Measurements from ENCODE around the gene RC3H1.

The RC3H1 gene

DNA sequence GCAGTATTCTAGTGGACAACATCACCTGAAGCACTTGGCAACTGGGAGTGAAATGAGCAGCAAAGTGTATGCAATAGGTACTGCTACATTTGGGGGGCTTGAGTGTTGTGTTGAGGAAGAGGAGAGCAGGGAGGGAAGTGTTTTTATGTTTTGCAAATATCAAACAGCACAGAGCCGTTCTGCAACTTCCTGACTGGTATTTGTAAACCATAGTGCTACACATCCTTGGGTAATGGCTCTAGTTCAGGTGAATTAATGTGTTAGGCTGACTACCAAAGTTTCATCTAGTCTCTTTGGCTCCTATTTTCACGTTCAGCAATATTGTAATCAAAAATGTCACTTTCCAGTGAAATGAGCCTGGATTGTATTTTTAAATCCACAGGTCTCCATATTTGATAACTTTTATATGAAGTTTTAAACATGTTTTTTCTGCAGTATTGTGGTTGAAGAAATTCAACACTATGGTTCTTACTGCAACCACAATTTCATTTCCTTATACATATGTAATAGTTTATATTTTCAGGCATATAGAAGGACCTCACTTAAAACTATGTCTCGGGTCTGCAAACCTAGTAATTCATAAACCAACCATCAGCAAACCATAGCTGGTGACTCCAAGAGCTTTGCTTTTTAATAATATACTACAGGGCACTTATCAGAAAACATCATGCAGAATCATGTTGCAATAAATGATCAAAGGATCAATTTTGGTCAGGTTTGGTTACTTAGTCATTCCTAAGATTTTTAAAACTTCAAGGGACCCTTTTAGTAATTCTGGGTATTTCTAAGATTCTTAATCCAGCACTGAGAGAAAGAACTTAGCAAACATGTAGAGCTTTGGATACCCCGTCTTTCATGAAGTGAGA lies 135.2 kb downstream of the RC3H1 start:
- DNase-seq (ENCODE audit: low spot score), result no peak

GRCh38 chr1:173884701-173885100 lies 137.5 kb downstream of the RC3H1 start:
- DNase-seq (ENCODE audit: low spot score), result no peak

Data from HuH-7.5 (cell line).